Measurements from ENCODE around the gene EXOC2.
"Not testable (repeated sequence)": the region's sequence is repeated elsewhere in the genome, so short reads cannot be mapped to it uniquely, and the experiment has no call there.

The EXOC2 gene

DNA sequence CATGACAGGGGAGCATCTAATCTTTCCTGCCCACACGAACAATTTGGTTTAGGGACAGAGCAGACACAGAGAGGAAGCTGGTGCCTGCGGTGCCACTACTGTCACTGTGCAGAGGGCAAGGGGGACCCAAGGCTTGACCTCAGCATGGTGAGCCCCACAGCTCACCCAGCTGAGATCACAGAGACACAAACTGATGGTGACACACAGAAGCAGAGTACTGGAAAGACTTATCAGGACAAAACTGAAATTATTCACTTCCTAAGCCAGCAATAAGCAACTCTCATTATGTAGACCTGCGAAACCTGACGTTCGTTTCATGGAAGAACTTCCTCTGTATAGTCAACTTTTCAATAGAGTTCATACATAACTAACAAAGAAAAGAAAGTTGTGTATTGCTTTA is 122.1 kb downstream of the EXOC2 start:
- DNase-seq, result no peak

- no peak for DNase-seq
These were observed 123.9 kb downstream of the EXOC2 start for GRCh38 chr6:568954-569523.

DNA sequence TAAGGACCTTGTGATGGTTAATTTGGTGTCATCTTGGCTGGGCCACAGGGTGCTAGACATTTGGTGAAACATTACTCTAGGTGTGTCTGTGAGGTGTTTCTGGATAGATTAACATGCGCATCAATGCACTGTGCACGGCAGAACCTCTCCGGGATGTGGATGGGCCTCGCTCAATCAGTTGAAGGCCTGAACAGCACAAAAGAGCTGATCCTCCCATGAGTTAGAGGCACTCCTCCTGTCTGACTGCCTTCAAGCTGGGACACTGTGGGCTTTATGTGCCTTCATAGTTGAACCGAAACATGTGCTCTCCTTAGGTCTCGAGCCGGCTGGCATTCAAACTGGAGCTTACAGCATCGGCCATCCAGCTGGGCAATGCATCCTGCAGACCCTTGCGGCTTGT is 124.9 kb downstream of the EXOC2 start:
- DNase-seq, result no peak

GRCh38 chr6:563863-564262 is 129.1 kb downstream of the EXOC2 start:
- no peak for DNase-seq

- no peak for DNase-seq
These were observed 130.8 kb downstream of the EXOC2 start for GRCh38 chr6:562052-562676.

GRCh38 chr6:561335-561734 is 131.6 kb downstream of the EXOC2 start:
- not testable (repeated sequence) for DNase-seq

GRCh38 chr6:558959-559358 is 134.0 kb downstream of the EXOC2 start:
- no peak for DNase-seq

GRCh38 chr6:558089-558488 is 134.8 kb downstream of the EXOC2 start:
- DNase-seq, result no peak

- DNase-seq, result no peak
These were observed 141.0 kb downstream of the EXOC2 start for GRCh38 chr6:551829-552350.

DNA sequence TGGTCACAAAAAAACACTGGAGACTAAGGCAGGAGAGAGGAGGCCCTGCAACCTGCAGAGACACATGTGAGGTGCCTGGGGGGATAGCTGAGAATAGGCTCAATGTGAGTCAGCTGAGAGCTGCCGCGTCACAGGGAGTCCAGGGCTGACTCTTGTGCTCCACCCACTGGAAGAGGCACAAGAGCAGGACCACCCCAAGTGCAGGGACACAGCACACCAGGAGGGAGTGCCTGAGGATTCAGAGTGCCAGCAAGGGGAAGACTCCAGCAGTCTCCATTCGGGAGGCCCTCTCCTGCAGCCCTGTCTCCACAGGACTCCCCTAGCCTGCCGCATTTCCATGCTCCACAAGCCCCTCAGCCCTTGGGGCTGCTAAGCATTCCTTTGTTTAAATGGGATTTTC is 141.5 kb downstream of the EXOC2 start:
- DNase-seq, result peak; percentile 44

DNA sequence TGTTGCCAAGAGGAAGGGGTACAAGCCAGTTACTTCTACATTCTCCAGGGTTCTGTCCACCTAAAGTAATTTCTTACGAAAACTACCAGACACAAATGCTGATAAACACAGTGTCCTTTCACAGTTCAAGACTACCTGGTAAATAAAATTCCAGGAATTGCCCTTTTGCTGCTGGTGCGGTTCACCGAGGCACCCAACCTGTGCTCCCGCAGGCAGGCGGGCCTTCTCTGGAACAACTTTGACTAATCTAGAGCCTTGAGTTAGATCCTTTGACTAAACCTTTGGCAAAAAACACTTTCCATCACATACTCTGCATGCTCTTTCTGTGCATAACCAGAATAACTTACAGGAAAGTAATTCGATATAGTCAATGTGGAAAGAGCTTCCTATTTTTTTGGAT is 143.0 kb downstream of the EXOC2 start:
- DNase-seq, result no peak

DNA sequence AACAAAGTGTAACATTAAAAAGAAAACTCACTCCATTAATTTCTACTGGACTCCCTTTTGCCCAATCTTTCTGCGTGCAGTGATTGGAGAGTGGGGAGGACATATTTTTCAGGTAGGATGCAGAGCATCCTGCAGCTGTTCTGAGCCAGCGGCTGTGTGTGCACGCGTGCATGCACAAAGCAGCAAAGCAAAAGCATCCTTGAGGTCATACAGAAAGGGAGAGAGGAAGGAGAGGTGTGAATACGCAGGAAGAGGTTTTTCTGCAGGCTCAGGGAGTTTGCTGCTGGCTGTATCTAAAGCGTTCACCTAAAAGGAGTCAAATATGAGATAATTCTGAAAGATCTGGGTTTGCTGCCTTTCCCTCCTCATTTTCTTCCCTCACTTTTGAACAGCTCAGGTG is 144.4 kb downstream of the EXOC2 start:
- DNase-seq, result no peak

DNA sequence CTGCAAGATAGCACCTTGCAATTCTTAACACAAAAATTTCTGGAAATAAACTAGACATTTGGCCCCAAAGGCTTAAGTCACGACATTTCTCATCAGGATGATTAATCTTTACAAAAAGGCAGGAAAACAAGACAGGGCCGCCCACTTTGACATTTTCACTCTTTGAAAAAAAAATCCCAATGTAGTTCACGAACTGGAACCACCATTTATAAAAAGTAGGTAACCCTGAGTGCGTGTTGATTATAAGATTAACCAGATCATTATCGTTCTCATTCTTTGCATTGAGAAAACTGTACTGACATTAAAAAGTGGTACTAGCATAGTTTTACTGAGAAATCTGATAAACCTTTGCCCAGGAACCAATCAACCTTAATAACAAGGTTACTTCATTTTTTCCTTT is 144.8 kb downstream of the EXOC2 start:
- no peak for DNase-seq

- DNase-seq, result no peak
These were observed 152.4 kb downstream of the EXOC2 start for GRCh38 chr6:540490-540889.

DNA sequence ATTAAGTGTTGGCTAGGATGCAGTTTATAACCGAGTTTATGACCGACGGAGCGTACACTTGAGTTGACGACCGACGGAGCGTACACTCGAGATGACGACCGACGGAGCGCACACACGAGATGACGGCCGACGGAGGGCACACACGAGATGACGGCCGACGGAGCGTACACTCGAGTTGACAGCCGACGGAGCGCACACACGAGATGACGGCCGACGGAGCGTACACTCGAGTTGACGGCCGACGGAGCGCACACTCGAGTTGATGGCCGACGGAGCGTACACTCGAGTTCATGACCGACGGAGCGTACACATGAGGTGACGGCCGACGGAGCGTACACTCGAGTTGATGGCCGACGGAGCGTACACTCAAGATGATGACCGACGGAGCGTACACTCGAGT is 155.8 kb downstream of the EXOC2 start:
- no peak for DNase-seq

- no peak for DNase-seq
These were observed 162.5 kb downstream of the EXOC2 start for GRCh38 chr6:530425-530824.

DNA sequence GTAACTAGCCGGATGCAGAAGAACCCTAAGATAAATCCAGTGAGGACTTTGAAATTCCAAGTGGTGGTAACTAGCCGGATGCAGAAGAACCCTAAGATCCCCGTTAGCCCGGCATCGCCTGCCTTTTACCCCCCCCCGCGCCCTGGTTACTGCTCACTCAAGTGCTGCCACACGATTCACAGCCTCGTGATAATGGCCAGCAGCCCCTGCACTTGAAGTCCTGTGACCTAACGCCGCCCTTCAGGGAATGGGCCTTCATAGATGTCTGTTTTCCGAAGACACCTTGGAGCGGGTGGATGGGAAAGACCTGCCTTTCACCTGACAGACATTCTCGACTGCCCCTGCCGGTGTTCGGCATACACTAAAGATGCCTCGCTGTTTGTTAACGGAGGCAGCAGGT is 163.9 kb downstream of the EXOC2 start:
- DNase-seq, result no peak

- DNase-seq, result no peak
These were observed 164.8 kb downstream of the EXOC2 start for GRCh38 chr6:527989-528673.

DNA sequence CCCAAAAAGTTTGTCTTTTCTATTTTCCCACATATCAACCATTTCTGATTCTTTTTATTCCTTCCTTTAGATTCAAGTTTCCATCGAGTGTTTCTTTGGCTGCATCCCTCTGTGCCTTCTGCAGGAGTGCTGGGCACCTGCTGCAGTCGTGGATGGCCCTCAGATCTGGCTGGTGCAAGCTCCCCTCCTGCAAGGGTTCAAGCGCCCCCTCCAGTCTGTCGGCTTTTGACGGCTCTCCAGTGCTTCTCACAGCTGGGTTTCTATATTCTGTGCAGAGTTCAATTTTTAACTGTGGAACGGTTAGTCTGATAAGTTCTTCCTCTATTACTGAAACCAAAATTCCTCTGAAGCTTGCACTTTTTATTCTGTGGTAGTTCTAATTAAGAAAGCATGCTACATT is 168.1 kb downstream of the EXOC2 start:
- DNase-seq, result no peak

GRCh38 chr6:520820-521219 is 172.1 kb downstream of the EXOC2 start:
- DNase-seq, result no peak

- no peak for DNase-seq
These were observed 174.7 kb downstream of the EXOC2 start for GRCh38 chr6:518218-518617.

GRCh38 chr6:516213-516612 is 176.7 kb downstream of the EXOC2 start:
- no peak for DNase-seq

GRCh38 chr6:515267-515666 is 177.7 kb downstream of the EXOC2 start:
- DNase-seq, result no peak

GRCh38 chr6:514396-514978 is 178.5 kb downstream of the EXOC2 start:
- DNase-seq, result no peak
